ENCODE measurements around the gene REXO4. TPM values are rescaled to one million over a fixed set of nuclear protein-coding genes. Genes with fewer than 3 reads are reported as not detected.

REXO4 gene
- total RNA-seq, 1 donor from 2014 or later: 33.3 TPM

DNA sequence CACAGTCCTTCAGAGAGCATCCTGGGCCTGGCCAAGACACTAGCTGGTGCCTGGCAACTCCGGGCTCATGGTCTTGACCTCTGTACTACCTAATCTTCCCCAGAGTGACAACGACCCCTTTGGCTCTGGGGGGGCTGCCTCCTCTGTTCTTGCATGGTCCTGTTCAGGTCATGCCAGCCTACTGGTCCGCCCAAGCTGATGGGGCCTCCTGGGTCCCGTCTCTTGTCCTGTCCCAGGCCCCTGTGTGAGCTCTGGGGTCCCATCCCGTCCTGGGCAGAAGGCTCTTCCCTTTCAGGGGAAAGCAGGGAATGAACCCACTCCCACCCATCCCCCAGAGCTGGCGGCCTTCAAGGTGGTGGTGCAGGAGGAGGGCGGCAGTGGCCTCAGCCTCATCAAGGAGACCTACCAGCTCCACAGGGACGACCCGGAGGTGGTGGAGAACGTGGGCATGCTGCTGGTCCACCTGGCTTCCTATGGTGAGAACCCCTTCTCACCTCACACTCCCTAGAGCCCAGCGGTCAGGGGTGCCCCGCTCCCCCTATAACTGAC, 13.3 kb downstream of the REXO4 start:
- H3K36me3 Mint-ChIP-seq (ENCODE audit: low read depth): peaks cover 50% of the 10 kb centered on the region
- intact Hi-C loops (cut with micrococcal nuclease): loop anchor here (1.0 kb wide), 1 partner anchor 218 kb away; no protein-coding TSS in a partner anchor
- no peaks in the 10 kb centered on the region for H3K9me3 Mint-ChIP-seq
- no peak overlapping the region for H3K4me3 Mint-ChIP-seq
- TF ChIP-seq, protein P1, sequence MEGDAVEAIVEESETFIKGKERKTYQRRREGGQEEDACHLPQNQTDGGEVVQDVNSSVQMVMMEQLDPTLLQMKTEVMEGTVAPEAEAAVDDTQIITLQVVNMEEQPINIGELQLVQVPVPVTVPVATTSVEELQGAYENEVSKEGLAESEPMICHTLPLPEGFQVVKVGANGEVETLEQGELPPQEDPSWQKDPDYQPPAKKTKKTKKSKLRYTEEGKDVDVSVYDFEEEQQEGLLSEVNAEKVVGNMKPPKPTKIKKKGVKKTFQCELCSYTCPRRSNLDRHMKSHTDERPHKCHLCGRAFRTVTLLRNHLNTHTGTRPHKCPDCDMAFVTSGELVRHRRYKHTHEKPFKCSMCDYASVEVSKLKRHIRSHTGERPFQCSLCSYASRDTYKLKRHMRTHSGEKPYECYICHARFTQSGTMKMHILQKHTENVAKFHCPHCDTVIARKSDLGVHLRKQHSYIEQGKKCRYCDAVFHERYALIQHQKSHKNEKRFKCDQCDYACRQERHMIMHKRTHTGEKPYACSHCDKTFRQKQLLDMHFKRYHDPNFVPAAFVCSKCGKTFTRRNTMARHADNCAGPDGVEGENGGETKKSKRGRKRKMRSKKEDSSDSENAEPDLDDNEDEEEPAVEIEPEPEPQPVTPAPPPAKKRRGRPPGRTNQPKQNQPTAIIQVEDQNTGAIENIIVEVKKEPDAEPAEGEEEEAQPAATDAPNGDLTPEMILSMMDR (IDR thresholded peaks at IDR 0.05): no peak
- DNase-seq (no peak), ATAC-seq (ENCODE audit: low read depth) (no peak)
- peaks cover 6% of the 10 kb centered on the region for H3K4me1 Mint-ChIP-seq
- H3K27ac Mint-ChIP-seq: no peak overlapping the region
- no peaks in the 10 kb centered on the region for H3K27me3 Mint-ChIP-seq
- ChIA-PET CTCF (interaction anchor here (0.6 to 1.8 kb wide), 5 partner anchors 12 to 260 kb away, joined by 3 to 6 read pairs (median 3); no protein-coding TSS in a partner anchor), POLR2A (no interaction called here)

DNA sequence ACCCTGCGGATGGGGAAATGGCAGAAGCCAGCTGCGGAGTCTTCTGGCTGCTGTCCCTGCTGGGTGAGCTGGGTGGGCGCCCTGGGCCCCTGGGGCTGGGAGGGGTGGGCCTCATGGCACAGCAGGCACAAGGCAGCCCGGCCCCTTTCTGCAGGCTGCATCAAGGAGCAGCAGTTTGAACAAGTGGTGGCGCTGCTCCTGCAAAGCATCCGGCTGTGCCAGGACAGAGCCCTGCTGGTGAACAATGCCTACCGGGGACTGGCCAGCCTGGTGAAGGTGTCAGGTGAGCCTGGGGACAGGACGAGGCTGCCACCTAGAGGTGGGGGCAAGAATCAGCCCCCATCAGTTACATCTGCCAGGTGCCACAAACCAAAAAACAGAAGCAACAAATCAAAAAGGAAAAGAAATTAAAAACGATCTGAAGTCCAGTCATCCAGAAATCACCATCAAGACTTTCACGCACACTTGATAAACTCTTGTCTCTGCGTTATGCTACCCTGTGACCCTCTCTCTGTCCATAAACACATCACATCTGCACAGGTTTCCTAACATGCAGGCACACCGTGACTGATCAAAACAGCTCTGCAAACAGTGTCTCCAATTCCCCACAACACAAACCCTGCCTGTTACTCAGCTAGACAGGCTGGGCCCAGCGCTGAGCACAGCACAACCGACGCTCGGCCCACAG, 13.9 kb downstream of the REXO4 start:
- Mint-ChIP-seq H3K4me3 (no peak overlapping the region), H3K36me3 (ENCODE audit: low read depth) (peaks cover 44% of the 10 kb centered on the region), H3K27ac (no peak overlapping the region), H3K9me3 (no peaks in the 10 kb centered on the region), H3K4me1 (peaks cover 6% of the 10 kb centered on the region), H3K27me3 (no peaks in the 10 kb centered on the region)
- CTCF ChIA-PET: interaction anchor here (0.6 to 1.8 kb wide), 5 partner anchors 13 to 260 kb away, joined by 3 to 6 read pairs (median 3); no protein-coding TSS in a partner anchor
- POLR2A ChIA-PET: no interaction called here
- TF ChIP-seq, protein P1 (IDR thresholded peaks at IDR 0.05): no peak
- DNase-seq: no peak
- ATAC-seq (ENCODE audit: low read depth): no peak
- intact Hi-C loops (cut with micrococcal nuclease): loop anchor here (1.0 kb wide), 1 partner anchor 218 kb away; no protein-coding TSS in a partner anchor

DNA sequence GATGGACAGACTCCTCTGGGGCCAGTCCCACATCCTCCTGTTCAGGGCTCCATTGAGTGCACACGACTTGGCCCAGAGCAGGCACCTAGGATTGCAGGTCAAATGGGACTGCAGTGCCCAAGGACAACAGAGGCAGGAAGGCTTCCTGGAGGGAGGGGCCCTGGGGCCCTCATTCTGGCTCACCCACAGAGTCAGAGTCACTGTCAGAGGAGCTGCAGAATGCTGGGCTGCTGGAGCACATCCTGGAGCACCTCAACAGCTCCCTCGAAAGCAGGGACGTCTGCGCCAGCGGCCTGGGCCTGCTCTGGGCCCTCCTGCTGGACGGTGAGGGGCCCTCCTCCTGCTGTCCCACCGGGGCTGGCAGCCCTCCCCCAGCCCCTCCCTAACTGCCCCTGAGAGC, 15.1 kb downstream of the REXO4 start:
- DNase-seq (no peak), ATAC-seq (ENCODE audit: low read depth) (no peak)
- intact Hi-C loops (cut with micrococcal nuclease): no loop called here
- H3K27ac Mint-ChIP-seq: no peak overlapping the region
- no peaks in the 10 kb centered on the region for H3K9me3 Mint-ChIP-seq
- TF ChIP-seq, protein P1 (IDR thresholded peaks at IDR 0.05): no peak
- H3K27me3 Mint-ChIP-seq: no peaks in the 10 kb centered on the region
- H3K4me1 Mint-ChIP-seq: peaks cover 6% of the 10 kb centered on the region
- POLR2A ChIA-PET: interaction anchor here (1.0 kb wide), 2 partner anchors 16 to 55 kb away, joined by 4 read pairs; partner anchors contain the start of genes MED22 and RPL7A
- H3K4me3 Mint-ChIP-seq: no peak overlapping the region
- H3K36me3 Mint-ChIP-seq (ENCODE audit: low read depth): peaks cover 35% of the 10 kb centered on the region
- CTCF ChIA-PET: interaction anchor here (1.4 kb wide), 1 partner anchor 216 kb away, joined by 3 read pairs; no protein-coding TSS in a partner anchor

DNA sequence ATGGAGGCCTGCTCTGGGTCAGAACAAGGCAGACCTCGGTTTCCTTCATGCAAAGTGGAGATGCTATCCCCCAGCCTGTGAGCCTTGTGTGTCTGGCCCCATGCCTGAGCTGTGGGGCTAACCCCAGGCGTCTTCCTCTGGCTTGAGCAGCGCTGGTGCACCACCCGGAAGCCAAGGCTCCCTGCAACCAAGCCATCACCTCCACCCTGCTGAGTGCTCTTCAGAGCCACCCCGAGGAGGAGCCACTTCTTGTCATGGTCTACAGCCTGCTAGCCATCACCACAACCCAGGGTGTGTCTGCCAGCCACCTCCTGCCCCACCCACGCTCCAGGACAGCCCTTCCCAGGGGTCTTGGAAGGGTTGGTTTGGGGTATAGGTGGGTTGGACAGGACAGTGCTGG, 16.2 kb downstream of the REXO4 start:
- intact Hi-C loops (cut with micrococcal nuclease): no loop called here
- H3K4me3 Mint-ChIP-seq: no peak overlapping the region
- CTCF ChIA-PET: interaction anchor here (1.4 kb wide), 1 partner anchor 215 kb away, joined by 3 read pairs; no protein-coding TSS in a partner anchor

More for the DNA sequence above, 16.2 kb downstream of the REXO4 start:
- ATAC-seq (ENCODE audit: low read depth) (no peak), DNase-seq (no peak)
- TF ChIP-seq, protein P1 (IDR thresholded peaks at IDR 0.05): no peak
- no peaks in the 10 kb centered on the region for H3K4me1 Mint-ChIP-seq
- H3K27ac Mint-ChIP-seq: no peak overlapping the region
- no peaks in the 10 kb centered on the region for H3K27me3 Mint-ChIP-seq
- H3K9me3 Mint-ChIP-seq: no peaks in the 10 kb centered on the region
- peaks cover 25% of the 10 kb centered on the region for H3K36me3 Mint-ChIP-seq (ENCODE audit: low read depth)
- POLR2A ChIA-PET: no interaction called here

Data from activated B cell treated with CpG ODN at 0.5 μM for 24 hours (primary cell).